HG02840 (cell line): ENCODE measurements around the gene ANKS1B.
"Not testable (repeated sequence)": the region's sequence is repeated elsewhere in the genome, so short reads cannot be mapped to it uniquely, and the experiment has no call there.

Experiments used
- ATAC-seq: cut with Tn5 transposase; IDR thresholded peaks from one replicate; pipeline ENCODE4 v1.9.1; 2021; ENCODE audit warnings: mild to moderate bottlenecking, moderate library complexity, moderate number of reproducible peaks; ENCODE audit not compliant: unreplicated experiment, low FRiP score

Gene ANKS1B

GRCh38 chr12:99768758-99769157 lies 216.0 kb downstream of the ANKS1B start:
- no peak for ATAC-seq

- ATAC-seq, result no peak
Observed at GRCh38 chr12:99767809-99768208, 216.9 kb downstream of the ANKS1B start.

GRCh38 chr12:99766408-99766807 lies 218.3 kb downstream of the ANKS1B start:
- no peak for ATAC-seq

DNA sequence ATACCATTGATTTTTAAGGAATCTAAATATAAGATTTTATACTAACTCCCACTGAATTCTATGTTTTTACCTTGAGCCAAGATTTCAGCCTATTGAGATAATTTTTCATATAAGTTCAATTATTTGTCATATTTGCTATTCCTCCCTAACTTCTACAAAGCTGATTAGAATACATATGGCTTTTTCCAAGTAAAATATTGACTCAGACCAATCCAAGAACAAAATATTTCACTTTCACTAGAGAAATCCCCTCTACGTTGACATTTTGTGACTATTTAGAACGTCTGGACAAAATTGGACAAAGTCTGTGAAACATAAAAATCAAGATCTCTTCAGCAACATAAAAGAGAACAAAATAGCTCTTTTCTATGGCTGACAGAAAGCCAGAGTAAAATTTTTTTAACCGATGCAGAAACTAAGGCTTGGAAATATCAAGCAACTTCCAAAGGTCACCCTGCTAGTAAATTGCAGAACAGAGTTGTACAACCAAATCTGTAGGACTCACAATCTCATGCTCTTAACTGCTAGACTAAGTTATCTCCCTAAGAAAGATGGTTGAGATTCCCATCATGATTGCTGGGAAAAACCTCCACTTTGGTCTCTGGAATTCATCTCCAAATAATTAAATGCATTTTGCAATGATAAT lies 219.1 kb downstream of the ANKS1B start:
- ATAC-seq, result no peak

- no peak for ATAC-seq
Observed at GRCh38 chr12:99759444-99759843, 225.3 kb downstream of the ANKS1B start.

DNA sequence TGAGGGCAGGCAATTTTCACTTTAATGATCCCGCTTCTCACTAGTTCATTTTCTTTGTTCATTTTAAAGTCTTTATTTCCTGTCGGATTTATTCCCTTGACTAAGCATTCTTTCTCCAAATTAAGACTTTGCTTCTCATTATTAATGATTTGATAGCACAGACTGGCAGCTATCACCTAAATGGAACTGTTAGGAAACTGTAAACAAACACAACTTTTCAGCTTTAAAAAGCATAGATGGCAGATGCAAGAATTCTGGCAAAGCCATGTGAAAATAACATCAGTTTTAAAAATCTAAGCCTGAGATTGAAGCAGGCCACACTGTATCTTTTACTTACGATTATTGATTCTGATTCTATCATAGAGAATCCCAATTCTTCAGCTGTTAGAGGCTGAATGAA lies 225.7 kb downstream of the ANKS1B start:
- ATAC-seq, result no peak

DNA sequence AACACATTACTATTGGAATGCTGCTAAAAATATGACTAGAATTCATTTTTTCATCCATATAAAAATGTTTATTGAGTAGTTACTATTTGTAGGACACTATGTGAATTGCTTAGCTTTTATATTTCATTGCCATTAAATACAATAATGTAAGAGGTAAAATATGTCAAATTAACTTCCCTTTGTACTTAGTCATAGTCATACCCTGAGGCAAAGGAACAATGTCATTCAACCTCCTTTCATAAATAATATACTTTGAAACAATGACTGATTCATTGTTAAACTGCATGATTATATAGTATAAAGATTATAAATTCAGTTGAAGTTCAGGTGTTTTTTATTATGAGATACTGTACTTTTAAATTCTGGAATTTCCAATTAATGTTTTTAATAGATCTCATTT lies 232.0 kb downstream of the ANKS1B start:
- no peak for ATAC-seq

- no peak for ATAC-seq
Observed at GRCh38 chr12:99746538-99746937, 238.2 kb downstream of the ANKS1B start.

DNA sequence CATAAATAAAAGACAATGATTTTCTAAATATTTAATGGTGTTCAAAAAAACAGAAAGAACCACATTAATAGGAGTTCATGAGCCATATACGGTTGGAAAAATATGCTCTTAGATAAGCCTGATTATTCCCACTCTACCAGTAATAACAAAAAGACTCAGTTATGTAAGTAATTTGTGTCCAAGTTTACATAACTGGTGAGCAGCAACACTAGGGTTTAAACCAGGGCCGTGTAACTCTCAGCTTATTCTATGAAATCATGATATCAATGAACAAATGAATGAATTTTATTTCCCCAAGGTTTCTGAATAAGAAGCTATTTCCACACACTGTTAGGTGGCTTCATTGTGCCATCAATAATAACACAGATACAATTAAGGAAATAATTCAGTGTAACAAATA lies 238.8 kb downstream of the ANKS1B start:
- no peak for ATAC-seq

- no peak for ATAC-seq
Observed at GRCh38 chr12:99745121-99745520, 239.6 kb downstream of the ANKS1B start.

- ATAC-seq, result no peak
Observed at GRCh38 chr12:99736760-99737269, 247.9 kb downstream of the ANKS1B start.

DNA sequence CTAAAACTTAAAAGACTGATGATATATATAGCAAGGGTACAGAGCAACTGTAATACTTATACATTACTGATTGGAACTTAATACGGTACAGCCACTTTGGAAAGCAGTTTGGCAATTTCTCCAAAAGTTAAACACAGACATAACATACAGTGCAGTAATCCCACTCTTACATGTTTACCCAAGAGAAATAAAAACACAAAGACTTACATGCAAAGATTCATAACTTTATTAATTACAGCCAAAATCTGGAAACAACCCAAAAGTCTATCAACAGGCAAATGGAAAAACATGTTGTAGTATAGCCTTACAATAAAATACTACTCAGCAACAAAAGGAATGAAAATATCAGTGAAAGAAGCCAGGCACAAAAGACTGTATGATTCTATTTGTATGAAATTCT lies 252.6 kb downstream of the ANKS1B start:
- ATAC-seq, result no peak

DNA sequence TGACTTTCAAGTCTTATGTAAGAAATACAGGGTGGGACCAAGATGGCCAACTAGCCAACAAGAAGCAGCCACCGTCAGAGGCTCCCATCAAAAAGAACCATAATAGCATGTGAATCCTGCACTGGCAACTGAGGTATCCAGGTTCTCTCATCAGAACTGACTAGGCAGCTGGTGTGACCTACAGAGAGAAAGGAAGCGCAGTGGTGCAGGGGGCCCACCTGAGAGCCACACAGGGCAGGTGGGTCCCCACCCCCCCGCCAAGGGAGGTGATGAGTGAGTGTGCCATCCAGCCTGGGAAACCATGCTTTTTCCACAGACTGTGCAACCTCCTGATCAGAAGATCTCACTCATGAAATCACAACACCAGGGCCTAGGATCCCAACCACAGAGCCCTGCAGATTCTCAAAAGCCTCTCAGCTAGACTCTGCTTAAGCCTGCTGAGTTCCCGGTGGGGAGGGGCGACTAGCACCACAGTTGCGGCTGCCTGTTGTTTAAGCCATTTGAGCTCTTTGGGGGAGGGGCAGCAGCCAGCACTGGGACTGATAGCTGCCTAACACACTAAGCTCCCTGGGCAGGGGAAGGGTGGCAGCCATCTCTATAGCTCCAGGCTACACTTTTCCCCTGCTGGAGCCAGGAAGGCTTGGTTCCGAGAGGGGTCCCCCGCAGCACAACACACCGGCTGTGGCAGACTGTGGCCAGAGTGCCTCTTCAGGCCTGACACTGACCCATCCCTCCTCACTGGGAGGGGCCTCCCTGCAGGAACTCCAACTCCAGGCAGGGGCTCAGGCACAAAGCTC lies 261.8 kb downstream of the ANKS1B start:
- no peak for ATAC-seq

GRCh38 chr12:99721715-99722275 lies 262.9 kb downstream of the ANKS1B start:
- ATAC-seq, result no peak

GRCh38 chr12:99720083-99720465 lies 264.7 kb downstream of the ANKS1B start:
- not testable (repeated sequence) for ATAC-seq

GRCh38 chr12:99719411-99720082 lies 265.2 kb downstream of the ANKS1B start:
- ATAC-seq, result not testable (repeated sequence)

DNA sequence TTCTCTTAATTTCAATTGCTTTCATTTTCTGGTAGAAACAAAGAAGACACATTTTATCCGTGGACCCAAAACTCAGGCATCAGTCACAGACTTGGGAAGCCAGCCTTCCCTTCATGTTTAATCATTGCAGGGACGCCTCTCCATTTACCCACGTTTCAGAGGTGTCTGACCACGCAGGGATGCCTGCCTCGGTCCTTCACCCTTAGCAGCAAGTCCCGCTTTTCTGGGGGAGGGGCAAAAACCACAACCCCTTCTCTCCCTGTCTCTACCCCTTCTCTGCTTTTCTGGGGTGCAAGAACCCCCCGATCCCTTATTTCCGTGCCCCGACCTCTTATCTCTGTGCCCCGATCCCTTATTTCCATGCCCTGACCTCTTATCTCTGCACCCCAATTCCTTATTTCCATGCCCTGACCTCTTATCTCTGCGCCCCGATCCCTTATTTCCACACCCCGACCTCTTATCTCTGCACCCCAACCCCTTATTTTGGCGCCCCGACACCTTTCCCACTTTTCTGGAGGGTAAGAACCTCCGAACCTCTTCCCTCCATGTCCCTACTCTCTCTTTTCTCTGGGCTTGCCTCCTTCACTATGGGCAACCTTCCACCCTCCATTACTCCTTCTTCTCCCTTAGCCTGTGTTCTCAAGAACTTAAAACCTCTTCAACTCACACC lies 268.8 kb downstream of the ANKS1B start:
- ATAC-seq, result not testable (repeated sequence)

DNA sequence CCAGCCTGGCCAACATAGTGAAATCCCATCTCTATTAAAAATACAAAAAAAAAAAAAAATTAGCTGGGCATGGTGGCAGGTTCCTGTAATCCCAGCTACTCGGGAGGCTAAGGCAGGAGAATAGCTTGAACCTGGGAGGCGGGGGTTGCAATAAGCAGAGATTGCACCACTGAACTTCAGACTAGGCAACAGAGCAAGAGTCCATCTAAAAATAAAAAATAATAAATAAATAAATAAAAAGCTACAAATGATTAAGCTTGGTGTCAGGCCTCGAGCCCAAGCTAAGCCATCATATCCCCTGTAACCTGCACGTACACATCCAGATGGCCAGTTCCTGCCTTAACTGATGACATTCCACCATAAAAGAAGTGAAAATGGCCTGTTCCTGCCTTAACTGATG lies 269.8 kb downstream of the ANKS1B start:
- ATAC-seq, result not testable (repeated sequence)

DNA sequence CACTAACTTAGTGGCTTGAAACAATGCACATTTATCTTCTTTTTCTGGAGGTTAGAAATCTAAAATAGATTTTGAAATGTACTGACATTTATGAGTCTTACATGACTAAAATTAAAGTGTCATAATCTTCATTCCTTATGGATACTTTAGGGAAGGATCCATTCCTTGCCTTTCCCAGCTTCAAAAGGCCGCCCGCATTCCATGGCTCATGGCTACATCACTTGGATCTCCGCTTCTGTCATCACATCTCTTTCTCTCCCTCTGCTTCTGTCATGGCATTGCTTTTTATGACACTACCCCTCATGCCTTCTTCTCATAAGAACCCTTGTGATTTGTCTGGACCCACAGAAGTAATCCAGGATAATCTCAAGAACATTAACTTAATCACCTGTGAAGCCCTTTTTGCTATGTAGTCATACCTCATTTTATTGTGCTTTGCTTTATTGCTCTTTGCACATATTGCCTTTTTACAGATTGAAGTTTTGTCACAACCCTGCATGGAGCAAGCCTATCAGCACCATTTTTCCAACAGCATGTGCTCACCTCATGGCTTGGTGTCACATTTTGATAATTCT lies 270.7 kb downstream of the ANKS1B start:
- no peak for ATAC-seq

DNA sequence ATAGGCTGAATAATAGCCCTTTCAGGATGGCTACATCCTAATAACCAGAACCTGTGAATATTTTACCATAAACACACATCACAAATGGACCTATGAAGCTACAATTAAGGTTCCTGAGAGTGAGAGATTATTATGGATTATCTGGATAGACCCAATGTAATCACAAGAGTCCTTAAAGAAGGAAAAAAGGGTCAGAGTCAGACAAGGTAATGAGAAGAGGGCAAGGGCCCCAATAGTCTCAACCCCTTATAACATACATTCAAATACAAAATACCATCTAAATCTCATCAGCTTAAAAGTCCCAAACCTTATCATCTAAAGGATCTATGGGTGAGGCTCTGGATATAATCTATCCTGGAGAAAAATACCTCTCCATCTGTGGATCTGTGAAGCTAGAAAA lies 272.5 kb downstream of the ANKS1B start:
- no peak for ATAC-seq
